HG02678 (cell line): ENCODE data around the gene SMCO2.
A peak's percentile ranks its signal among the peaks of the same experiment; 100 is the strongest.
"Not testable (repeated sequence)": the region's sequence is repeated elsewhere in the genome, so short reads cannot be mapped to it uniquely, and the experiment has no call there.

ENCODE experiments used
- ATAC-seq: cut with Tn5 transposase; IDR thresholded peaks from one replicate; pipeline ENCODE4 v1.9.1; 2021; ENCODE audit warnings: mild to moderate bottlenecking, moderate library complexity; ENCODE audit not compliant: unreplicated experiment

The SMCO2 gene

DNA sequence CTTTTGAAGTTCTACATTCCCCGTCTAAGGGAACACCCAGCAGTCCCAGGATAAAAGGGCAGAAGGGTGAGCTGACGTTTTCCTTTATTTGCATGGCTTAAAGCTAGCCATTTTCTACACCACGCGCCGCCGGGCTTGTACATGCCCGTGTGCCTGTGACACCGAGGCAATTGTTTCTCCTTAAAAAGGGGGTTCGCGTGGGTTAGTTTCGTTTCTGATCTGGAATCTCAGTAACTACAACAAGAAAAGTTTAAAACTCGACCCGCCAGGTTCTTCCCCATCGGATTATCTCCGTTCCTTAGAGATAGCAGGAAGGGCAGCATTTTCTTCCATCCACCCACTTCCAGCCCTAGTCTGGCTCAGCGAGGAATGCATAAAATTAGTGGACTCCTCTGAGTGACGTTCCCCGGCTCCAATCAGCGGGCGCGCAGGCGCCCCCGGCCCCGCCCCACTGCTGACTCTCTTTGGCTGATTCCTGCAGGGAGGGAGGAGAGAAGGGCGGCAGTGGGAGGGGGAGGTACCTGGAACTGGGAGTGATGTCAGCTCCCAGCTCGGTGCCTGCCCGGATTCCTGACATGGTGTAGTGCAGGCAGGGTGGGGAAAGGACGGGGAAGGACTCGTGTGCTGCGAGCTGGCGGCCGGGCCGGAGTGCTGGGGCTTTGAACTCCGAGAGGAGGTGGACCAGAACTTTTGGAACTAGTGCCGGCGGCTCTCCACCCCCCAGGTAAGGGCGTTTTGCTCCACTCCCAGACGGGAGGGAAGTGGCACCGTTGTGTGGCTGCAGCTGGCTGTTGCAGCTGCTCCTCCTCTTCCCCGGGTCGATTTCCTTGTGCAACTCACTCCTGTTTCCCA is 77.3 kb downstream of the SMCO2 start, which contains the start of gene PPFIBP1:
TSS of gene PPFIBP1 (plus strand) at position 565 of the 852 bp plus-strand sequence. CDS start 109,191 bp downstream, outside the sequence.
- peak; percentile 95 for ATAC-seq

DNA sequence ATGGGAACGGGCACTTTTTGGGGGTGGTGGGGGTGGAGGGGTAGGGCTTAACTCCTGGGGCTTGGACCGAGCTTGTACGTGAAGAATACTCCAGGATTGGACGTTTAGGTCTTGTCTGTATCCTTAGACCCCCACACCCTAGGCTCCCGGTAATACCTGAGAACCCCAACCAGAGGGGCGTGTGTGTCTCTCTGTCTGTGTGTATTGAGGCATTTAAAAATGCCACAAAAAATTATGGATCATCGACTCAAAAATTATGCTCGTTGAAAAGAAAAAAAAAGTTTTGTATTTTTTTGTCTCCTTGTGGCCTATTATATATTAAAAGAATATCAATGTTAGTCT is 77.9 kb downstream of the SMCO2 start:
- ATAC-seq, result no peak

DNA sequence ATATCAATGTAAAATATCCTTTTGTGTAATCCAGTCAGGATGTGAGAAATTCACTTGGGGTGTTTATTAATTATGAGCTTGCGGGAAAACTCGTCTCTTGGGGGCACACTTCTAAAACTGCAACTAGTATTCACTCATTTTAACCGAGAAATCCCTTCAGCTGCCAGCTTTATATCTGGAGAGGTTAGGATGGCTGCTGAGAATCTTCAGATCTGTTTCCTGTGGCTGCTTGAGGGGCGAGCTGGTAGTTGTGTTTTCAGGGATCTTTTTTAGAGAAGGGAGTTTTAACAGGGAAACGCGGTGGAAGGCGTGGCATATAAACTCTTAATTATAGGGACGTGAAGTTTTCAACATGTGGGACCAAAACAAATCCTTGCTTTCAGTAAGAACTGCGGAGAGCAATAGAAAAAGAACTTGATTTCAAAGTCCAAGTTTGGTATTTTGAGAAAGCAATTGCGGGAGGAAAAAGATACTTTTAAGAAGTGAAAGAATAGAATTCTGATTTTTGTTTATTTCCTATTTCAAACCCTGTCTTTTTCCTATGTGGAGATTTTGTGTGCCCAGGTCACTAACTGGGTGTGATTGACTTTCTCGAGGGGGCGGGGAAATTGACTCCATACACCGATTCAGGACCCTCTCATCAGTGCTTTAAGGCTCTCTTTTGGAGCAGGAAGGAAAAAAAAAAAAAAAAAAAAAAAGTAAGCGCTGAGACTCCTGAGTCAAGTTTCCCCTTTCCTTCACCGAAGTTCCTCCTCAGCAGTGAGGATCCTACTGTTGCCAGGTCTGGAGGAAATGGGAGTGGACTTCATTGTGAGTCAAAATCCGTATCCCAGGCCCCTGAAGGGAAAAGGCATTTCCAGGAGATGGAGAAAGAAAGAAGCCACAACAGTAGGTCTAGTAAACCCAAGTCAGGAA is 78.6 kb downstream of the SMCO2 start:
- ATAC-seq, result no peak

DNA sequence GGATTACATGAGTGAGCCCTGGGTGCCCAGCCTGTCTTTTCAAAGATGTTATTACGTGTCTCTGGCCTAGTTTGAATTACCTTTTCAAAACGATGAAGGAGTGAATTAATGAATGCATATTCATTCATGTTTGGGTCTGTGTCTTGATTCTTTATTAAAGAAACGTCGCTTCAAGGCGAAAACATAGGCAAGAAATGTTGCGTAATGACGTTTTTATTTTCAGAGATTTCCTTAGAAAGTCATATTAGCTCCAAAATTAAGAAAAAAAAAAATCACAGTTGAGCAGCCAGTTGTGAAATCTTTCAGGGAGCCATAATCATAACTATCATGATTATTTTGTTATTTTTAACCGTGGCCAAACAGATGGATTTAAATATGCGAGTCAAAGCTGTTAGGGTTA is 81.0 kb downstream of the SMCO2 start:
- no peak for ATAC-seq

DNA sequence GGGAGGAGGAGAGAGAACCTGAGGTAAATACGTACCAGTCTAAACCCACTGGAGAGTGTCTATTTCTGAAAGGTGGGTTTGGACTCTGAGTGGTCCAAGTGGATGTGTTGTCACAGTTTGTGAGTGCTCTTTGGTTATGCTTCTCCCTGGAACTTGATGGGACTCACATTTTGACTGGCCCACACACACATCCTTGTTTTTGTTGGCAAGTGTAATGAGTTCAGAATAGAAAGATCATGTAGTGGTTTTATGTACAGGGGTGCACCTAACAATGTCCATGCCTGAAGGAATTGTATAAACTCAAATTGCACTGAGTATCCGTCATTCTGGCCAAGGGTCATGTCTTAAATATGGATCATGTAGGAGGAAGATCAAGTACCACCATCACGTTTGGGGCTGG is 82.3 kb downstream of the SMCO2 start:
- no peak for ATAC-seq

DNA sequence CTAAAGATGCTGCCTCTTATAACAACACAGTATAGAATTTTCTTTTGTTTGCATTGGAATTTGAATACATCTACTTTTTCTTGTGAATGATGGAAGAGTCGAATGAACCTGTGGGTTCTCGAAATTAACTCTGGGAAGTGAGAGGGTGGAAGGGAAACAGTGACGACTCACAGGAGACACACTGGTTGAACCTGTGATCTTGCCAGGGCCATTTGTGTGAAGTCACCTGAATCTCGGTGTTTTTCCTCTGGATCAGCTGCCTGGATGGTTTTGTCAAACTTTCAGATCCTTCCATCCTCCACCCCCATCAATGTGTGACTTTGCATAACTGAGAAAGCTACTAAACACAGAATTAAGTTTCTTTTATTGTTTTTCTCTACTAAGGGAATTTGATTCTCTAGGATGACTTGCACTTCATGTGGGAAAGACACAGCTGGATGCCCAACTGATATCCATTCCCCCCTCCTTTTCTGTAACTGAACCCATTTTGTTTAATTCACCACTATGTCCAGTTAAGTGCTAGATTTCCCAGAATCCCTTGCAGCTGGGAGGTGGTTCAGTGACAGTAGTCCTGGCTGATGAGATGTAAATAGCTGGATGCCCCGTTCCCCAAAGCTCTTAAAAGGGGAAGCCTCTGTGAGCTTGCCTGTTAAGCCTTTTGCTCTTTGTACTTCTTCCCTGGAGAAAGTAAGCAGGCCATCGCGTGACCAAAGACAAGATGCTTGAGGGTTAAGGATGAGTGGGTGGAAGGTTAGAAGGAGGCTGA is 83.8 kb downstream of the SMCO2 start:
- ATAC-seq, result no peak

DNA sequence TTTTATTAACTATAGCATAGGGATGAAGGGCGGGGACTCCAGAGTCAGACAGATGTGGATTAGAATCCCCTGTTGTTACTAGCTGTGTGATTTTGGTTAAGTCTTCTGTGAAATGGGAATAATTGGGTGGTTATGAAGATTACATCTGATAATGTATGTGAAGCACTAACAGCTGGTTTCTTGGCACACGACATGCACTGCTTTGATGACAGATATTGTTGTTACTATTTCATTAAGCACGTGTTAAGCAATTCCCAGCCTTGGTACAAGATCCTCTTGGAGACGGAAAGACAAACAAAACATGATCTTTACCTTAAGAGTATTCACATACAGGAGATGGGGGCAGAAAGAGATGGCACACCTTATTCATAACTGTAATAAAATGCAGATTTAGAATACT is 85.4 kb downstream of the SMCO2 start:
- no peak for ATAC-seq

DNA sequence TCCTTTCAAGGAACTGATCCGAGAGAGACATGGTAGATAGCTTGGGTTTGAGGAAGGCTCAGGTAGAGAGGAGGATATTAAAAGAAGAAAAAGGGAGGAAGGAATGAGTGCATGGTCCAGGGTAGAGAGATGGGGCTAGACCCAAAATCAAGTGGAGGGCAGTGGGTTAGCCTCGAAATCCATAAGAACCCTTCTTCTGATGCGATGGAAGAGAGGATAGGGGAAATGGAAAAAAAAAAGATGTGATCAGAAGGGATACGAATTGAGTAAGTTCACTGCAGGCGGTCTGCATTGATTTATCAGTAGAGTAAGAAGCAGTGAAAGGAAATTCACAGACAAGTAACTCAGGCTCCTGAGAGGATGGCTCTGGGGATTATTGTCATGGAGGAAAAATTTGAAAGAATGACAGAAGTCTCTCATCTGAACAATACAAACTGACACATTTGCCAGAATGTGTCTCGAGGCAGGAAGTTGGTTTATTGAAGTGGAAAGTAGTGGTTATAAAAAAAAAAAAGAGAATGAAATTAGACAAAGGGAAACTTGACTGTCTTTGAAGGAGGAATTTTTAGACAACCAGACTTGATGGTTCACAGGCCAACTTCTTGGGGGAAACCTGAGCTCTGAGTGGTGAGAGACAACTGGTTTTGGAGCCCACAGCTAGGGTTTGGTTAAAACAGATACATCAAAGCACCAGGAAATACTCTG is 87.7 kb downstream of the SMCO2 start:
- peak; percentile 75 for ATAC-seq

DNA sequence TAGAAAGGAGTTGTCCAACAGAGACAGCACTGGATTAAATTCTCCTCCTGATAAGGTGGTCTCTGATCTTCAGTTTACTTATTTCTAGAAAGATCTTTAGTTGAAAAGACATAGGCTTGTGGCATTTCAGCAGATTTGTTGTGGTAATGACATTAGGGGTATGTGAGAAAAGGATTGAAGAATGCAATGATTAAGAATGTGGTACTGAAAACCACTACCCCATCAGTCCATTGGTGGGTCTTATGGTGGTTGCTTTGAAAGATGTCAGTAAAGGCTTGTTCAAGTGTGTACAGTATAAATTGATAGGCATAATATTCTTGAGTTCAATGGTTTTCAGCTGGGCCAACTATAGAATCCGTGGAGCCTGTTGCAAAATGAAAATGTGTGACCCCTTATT is 88.2 kb downstream of the SMCO2 start:
- ATAC-seq, result peak; percentile 25

DNA sequence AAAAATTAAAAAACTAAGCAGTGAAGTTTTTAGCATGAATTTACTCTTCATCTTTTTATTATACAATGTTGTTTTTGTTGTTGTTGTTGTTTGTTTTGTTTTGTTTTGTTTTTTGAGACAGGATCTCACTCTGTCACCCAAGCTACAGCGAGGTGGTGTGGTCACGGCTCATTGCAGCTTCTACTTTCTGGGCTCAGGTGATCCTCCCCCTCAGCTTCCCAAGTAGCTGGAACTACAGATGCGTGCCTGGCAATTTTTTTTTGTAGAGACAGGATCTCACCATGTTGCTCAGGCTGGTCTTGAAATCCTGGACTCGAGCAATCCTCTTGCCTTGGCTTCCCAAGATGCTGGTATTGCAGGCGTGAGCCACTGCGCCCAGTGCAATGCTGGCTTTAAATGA is 88.8 kb downstream of the SMCO2 start:
- no peak for ATAC-seq

DNA sequence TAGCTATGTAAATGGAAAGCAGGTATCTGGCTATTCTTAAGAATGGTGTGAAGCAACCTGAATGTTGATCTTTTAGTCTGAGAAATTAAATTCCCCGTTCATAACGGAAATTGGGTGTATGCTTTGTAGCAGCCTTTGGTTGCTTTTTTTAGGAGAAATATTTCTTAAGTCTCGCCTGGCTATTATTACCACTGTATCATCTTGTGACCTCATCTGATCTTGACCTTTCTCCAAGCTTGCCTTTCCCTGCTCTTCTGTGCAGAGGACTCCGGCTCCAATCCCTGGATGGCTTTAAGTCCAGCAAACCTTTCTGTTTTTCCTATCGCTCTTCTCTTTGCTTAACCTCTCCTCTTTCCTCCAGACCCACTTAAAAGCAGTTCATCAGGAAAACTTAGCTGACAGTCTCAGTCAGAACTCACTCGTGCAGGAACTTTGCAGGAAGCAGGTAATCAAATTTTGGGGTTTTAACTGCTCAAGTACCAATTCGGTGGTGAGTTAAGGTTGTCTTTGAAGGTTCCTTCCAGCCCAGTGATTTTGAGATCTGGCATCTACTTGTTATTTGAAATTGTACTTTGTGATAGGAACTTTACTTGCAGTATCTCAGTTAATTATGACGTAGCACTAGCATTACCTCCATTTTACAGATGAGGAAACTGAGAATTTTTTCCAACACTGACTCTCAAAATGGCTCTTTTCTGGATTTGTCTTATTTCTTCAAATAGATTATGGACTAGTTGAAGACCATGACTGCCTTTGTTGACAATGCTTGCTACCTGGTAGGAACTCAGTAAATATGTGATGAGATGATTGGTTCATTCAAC is 91.5 kb downstream of the SMCO2 start:
- no peak for ATAC-seq

DNA sequence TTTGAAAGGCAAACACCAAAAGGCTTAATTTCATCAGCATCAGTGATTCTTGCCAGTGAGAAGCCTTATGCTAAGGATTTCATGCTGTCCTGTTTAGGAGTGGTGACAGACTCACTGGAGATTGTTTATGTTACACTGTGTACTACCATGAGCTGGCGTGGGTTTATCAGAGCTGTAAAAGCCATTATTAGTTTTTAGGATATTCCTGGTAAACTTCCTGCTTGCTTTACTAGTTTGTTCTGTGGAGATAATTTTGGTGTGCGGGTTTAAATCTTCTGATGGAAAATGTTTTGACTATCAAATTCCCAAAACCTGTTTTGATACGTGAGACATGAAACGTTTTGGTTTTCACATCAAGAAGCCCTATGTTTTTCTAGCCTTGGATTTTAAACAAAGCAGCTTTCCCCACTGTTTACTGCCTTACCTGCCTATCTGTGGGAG is 92.7 kb downstream of the SMCO2 start:
- no peak for ATAC-seq

DNA sequence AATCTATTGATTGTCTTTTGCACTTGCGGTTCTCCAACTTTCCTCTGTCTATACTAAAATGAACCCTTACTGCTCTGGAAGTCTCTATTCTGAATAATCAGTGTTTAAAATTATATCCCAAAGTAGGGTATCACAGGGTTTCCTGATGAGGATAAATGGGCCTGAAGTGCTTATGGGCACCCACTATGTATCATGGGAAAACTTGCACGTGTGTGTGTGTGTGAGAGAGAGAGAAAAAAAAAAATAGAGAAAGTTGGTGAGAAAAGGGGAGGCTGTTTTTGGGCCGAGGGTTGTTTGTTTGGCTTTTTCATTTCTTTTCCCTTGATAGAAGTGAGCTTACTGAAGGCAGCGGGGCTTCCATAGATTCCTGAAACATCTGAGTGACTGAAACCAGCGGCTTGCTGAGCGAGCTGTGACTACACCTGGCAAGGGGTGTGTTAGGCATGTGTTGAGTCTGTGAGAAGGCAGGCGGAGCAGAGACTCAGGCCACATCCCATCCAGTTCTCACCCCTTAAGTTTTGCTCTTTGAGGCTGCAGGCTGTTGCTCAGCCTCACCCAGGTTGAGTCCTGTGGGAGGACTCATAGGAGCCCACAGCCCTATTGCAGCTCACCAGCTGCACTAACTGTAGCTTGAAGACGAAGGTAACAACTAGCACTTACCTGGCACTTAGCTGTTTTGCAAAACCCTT is 94.6 kb downstream of the SMCO2 start:
- ATAC-seq, result peak; percentile 50

DNA sequence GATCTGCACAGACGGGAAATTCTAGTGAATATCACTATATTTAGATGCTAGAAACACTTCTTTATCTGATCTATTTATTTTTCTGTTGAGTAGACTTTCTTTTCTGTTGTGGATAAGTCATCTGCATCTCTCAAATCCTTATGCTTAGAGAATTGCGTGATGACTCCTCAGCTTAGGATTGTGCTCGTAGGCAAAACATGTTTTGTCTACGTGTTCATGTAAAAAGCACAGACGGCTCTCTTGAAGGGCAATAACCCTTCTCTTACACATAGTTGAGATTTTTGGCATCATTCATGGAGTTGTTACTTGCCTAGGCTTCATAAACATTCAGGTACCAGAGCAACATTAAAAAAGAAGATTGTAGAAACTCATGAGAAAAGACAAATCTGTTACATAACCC is 96.1 kb downstream of the SMCO2 start:
- ATAC-seq, result no peak

DNA sequence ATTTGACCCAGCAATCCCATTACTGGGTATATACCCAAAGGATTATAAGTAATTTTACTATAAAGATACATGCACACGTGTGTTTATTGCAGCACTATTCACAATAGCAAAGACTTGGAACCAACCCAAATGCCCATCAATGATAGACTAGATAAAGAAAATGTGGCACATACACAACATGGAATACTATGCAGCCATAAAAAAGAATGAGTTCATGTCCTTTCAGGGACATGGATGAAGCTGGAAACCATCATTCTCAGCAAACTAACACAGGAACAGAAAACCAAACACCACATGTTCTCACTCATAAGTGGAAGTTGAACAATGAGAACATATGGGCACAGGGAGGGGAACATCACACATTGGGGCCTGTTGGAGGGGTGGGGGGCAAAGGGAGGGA is 98.3 kb downstream of the SMCO2 start:
- not testable (repeated sequence) for ATAC-seq

DNA sequence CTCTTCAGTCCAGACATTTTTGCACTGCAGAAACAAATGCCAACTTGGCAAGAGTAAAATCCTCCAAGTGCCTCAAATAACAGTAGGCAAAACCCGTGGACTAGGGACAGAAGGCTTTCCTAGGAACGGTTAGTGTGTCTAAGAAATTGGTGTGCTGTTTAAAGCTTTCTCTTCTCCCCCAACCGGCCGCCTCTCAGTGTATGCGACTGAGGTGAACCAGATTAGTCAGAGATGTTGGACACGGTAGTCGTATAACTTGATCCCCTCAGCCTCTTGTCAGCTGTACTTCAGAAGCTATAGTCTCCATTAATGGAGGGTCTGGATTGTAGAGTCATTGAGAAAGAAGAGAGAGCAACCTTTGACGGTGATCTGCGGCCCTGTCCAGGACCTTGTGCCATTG is 99.1 kb downstream of the SMCO2 start:
- no peak for ATAC-seq

DNA sequence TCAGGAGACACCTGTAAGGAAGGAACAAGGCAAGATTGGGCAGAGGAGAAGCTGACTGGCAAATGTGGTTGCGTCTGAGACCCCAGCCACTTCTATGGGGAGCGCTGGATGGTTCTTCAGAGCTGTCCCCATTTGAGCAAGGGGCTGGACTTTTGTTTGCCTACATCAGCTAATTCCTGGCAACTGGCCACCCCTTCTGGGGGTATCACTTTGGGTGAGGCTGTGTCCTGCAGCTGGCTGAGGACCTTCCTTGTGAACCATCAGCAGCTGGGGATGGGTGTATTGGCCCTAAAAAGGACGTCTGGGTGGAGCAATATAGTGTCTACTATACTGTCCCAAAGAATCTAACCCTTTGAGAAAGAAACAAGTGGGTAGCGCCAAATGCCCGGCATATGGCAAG is 101.1 kb downstream of the SMCO2 start:
- no peak for ATAC-seq

DNA sequence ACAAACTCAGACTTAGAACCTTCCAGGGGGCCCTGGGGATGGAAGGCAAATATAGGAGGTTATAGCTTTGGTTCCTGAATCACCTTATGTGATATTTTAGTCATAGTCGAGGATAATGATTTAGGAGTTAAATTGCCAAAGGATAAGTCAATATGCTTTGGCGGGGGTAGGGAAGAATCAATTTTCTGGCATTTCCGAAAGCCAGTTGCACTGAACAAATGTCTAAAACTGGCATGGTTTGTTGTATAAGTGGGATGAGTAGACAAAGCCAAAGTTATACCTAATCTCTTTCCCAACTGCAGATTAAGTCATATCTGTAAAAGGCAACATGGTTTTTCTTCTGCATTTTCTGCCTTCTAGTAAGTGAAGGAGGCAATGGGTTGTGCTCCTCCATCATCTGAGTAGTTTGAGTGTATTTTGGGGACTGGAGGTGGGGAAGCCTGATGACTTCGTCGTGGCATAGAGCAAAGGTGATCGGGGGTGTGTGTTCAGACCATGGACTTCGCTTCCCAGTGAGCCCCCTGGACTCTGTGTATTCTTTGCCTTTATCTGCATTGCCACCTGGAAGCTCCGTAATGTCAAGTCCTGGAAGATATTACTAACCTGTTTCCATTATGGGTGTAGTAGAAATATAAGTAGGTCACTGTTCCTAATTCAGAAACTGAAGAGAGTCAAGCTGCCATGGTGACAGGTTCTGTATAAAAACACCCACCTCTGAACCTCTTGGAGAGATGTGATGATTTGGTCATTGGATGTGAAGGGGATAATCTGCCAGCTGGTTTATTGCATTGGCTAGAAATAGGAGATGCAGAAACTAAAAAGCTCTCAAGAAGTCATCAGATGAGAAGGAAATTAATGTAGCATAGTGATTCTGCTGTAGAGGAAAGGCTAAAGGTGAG is 102.0 kb downstream of the SMCO2 start:
- ATAC-seq, result no peak
